Ascending aorta (tissue), 2 donors: ENCODE data around the gene TIPRL. TPM values are rescaled to one million over a fixed set of nuclear protein-coding genes. Genes with fewer than 3 reads are reported as not detected.

ENCODE experiments used
- DNase-seq, 2 donors: peaks; one replicate each; pipeline ENCODE4 v3.0.0-alpha.2; 2019; ENCODE audit warnings: low spot score in 2 of 2
- H3K27ac ChIP-seq, 2 donors: fragments of 200-600 bp; sonication (generic); one replicate each; pipeline ENCODE4 v1.5.1; 2016 to 2017; ENCODE audit warnings: mild to moderate bottlenecking in 1 of 2
- H3K27me3 ChIP-seq: fragments of 200-600 bp; sonication (generic); one replicate; pipeline ENCODE4 v1.5.1; 2017
- H3K36me3 ChIP-seq, 2 donors: fragments of 200-600 bp; sonication (generic); one replicate each; pipeline ENCODE4 v1.5.1; 2016
- H3K4me1 ChIP-seq, 2 donors: fragments of 200-600 bp; sonication (generic); one replicate each; pipeline ENCODE4 v1.5.1; 2016 to 2017; ENCODE audit warnings: mild to moderate bottlenecking in 1 of 2
- H3K4me3 ChIP-seq, 2 donors: fragments of 200-600 bp; sonication (generic); one replicate each; pipeline ENCODE4 v1.5.1; 2016 to 2017; ENCODE audit warnings: mild to moderate bottlenecking in 1 of 2
- H3K9me3 ChIP-seq, 2 donors: fragments of 200-600 bp; sonication (generic); one replicate each; pipeline ENCODE4 v1.5.1; 2016
- intact Hi-C: fragments of 100-400 bp; cut with DNase I; formaldehyde crosslinking; loops from one replicate; pipeline ENCODE4 v1.15.1; 2023
- total RNA-seq: library from RNA; depleted of rRNA; stranded (reverse); fragments of >200 nt; gene quantifications from one replicate; pipeline ENCODE4 v1.1.0, GENCODE V29; 2016
- TF ChIP-seq, protein P1 (sequence below), 3 experiments: fragments of 200-600 bp in 2 of 3; fragments of 450-650 bp in 1 of 3; sonication (generic) in 2 of 3; IDR thresholded peaks; one replicate each; pipeline ENCODE4 v1.5.1; 2016 to 2019; ENCODE audit warnings: antibody characterized with exemption in 3 of 3, mild to moderate bottlenecking in 1 of 3, moderate library complexity in 1 of 3

The TIPRL gene
- 2.7 TPM for total RNA-seq

DNA sequence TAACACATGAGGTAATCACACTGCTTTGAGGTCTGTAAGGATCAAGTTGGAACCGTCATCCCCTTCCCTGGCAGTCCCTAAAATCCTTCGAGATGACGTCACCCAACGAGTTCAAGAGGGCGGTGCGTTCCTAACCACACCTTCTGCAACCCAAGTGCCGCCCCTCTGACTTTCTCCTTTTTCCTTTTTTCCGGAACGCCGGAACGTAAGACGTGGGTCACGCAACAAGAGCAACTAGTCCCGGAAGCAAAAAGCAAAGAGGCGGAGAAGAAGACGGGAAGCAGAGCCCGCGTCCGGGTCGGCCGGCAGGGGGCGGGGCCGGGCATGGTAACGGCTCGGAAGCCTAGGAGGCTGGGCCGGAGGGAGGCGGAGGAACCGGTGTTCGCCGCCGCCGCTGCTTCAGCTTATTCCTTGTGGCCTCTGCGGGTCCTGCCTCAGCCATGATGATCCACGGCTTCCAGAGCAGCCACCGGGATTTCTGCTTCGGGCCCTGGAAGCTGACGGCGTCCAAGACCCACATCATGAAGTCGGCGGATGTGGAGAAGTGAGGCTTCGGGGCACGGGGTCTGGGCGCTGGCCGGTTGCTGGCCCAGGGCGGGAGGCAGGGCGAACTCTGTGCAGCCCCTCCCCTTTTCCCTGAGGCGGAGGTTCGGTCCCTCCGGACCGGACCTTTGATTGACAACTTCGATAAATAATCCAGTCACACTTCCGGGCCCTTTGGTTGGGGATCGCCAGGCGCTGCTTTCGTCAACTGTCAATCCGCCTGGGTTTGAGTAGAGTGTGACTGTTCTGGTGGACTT lies at the start of gene TIPRL:
TSS of gene TIPRL (plus strand) at position 325 of the 800 bp plus-strand sequence. CDS start at position 441, 116 bp downstream.
- peak; percentile 89 to 99 for DNase-seq
- intact Hi-C loops, result loop anchor here (1.0 to 5.0 kb wide), 4 partner anchors 42 to 1308 kb away; partner anchors contain the start of genes DCAF6, GPR161, MPC2 and SFT2D2

DNA sequence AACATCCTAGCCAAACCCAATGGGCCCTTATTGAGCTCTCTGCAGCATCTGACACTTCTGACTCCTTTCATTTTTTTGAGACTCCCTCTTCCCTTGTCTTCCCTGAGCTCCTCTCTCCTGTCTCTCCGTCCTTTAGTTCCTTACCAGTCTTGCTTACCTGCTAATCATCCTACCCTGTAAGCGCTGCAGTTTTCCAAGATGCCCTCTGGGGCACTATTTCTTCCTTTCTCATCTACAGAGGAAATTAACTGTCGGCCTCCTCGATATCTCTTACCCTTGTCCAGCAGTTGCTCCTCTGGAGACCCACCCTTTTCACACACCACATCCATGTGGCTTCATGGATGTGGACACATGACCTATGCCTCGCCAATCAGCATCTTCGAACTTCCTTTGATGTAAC lies 48.8 kb upstream of the TIPRL start:
- Histone ChIP-seq H3K27me3 (no peaks in the 10 kb centered on the region), H3K4me3 (no peak overlapping the region), H3K36me3 (no peaks in the 10 kb centered on the region), H3K4me1 (peaks cover 2 to 4% of the 10 kb centered on the region in 2 donors), H3K9me3 (no peaks in the 10 kb centered on the region), H3K27ac (no peak overlapping the region)
- intact Hi-C loops, result no loop called here
- no peak for DNase-seq
- TF ChIP-seq, protein P1, sequence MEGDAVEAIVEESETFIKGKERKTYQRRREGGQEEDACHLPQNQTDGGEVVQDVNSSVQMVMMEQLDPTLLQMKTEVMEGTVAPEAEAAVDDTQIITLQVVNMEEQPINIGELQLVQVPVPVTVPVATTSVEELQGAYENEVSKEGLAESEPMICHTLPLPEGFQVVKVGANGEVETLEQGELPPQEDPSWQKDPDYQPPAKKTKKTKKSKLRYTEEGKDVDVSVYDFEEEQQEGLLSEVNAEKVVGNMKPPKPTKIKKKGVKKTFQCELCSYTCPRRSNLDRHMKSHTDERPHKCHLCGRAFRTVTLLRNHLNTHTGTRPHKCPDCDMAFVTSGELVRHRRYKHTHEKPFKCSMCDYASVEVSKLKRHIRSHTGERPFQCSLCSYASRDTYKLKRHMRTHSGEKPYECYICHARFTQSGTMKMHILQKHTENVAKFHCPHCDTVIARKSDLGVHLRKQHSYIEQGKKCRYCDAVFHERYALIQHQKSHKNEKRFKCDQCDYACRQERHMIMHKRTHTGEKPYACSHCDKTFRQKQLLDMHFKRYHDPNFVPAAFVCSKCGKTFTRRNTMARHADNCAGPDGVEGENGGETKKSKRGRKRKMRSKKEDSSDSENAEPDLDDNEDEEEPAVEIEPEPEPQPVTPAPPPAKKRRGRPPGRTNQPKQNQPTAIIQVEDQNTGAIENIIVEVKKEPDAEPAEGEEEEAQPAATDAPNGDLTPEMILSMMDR (IDR thresholded peaks at IDR 0.05), result no peak

More for the DNA sequence above, at the start of gene TIPRL:
- no peaks in the 10 kb centered on the region for H3K27me3 ChIP-seq
- H3K36me3 ChIP-seq, result no peaks in the 10 kb centered on the region
- peaks cover 0 to 22% of the 10 kb centered on the region in 2 donors for H3K4me1 ChIP-seq
- no peaks in the 10 kb centered on the region for H3K9me3 ChIP-seq
- peak within 1 kb of the TSS; percentile 66 to 89 for H3K4me3 ChIP-seq
- TF ChIP-seq, protein P1 (IDR thresholded peaks at IDR 0.05), result peak; percentile 57 to 78 (median 62)
- H3K27ac ChIP-seq, result peak within 1 kb of the TSS; percentile 95 to 96

DNA sequence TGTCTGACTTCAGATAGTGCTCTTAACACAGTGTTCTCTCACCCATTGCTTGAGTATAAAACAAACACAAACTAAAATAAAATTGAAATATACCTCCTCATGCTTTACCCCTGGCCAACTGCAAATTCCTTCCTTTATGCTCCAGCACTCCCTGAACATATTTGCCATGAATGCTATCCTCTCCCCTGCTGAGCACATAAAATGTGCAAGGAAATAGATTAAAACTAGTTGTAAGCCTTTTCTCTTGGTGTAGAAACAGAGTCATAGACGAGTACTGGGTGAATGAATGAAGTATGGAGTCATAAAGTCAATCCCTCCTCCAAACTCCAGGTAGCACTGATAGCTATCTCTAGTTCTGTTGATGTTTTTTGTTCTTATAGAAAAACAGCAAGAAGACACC lies 44.6 kb upstream of the TIPRL start:
- Histone ChIP-seq H3K9me3 (no peaks in the 10 kb centered on the region), H3K4me1 (peaks cover 2 to 6% of the 10 kb centered on the region in 2 donors), H3K27me3 (no peaks in the 10 kb centered on the region), H3K27ac (no peak overlapping the region), H3K36me3 (no peaks in the 10 kb centered on the region), H3K4me3 (no peak overlapping the region)
- TF ChIP-seq, protein P1 (IDR thresholded peaks at IDR 0.05), result no peak
- no peak for DNase-seq
- intact Hi-C loops, result no loop called here

DNA sequence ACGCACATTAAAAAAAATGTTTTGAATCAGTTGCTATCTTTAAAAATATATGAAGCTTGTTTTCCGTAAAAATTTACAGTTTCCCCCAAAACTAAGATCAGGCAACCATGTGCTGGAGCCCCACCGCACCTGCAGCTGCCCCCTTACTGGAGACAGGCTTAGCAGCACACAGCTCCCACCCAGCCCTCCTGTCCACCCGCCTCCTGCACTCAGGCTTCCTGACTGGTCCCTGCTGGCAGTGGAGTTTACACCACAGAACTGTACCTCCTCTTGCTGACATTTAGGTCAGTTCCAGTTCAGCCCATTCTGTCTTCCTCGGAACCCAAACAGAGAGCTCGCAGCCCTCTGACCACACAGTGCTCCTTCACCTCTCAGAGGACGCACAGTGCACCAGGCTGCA lies 44.1 kb upstream of the TIPRL start:
- intact Hi-C loops, result no loop called here
- no peak for DNase-seq
- Histone ChIP-seq H3K27me3 (no peaks in the 10 kb centered on the region), H3K9me3 (no peaks in the 10 kb centered on the region), H3K4me3 (peak overlapping the region in 1 of 2 donors; percentile 89), H3K36me3 (no peaks in the 10 kb centered on the region), H3K27ac (no peak overlapping the region), H3K4me1 (peaks cover 2 to 6% of the 10 kb centered on the region in 2 donors)
- TF ChIP-seq, protein P1 (IDR thresholded peaks at IDR 0.05), result no peak

DNA sequence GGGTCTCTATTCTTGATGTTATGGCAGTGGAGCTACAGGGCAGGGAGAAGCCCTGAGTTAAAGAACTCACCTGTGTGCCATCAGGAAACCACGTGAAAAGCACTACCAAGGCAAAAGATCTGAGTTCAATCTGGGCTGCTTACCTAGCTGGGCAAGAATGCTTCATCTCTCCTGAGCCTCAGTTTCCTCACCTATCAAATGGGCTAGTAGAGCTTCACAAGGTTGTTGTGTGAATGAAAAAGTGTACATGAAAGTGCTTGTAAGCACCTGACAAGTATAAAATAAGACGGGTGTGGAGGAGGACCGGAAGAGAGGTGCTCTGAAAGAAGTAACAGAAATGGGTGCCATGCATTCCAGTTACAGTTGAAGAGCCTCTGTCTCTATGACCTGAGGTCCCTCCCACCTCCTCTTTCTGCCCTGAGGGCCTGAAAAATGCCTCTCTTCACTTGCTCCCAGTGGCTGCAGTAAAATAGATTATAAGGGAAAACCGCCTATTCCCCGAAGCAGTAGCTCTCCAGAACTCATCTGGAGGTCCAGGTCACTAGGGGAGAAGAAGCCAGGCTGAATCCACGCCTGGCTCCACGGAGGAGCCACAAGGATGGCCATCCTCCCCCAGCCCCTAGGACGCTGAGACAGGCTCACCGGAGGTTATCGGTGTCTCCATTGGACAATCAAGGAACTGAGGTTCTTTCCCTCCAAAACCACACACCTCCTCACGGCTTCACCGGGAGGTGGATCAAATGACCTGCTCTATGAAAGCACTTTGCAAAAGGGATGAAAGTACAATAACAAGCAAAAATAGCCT lies 43.4 kb upstream of the TIPRL start:
- peak overlapping the region; percentile 74 to 89 for H3K4me3 ChIP-seq
- peaks cover 2 to 6% of the 10 kb centered on the region in 2 donors for H3K4me1 ChIP-seq
- intact Hi-C loops, result no loop called here
- TF ChIP-seq, protein P1 (IDR thresholded peaks at IDR 0.05), result no peak
- no peak for DNase-seq
- H3K9me3 ChIP-seq, result no peaks in the 10 kb centered on the region
- peak overlapping the region in 1 of 2 donors; percentile 79 for H3K27ac ChIP-seq
- no peaks in the 10 kb centered on the region for H3K27me3 ChIP-seq
- no peaks in the 10 kb centered on the region for H3K36me3 ChIP-seq
